Astrocyte of the cerebellum (primary cell): ENCODE data around the gene MLST8.

Experiments used
- DNase-seq: peaks from one replicate; pipeline ENCODE4 v3.0.0-alpha.2; 2011; ENCODE audit warnings: low read depth
- H3K4me3 ChIP-seq: 2 replicates; pipeline ENCODE4 v1.5.1; 2011; ENCODE audit warnings: mild to moderate bottlenecking, low read depth, low read length, moderate library complexity
- in situ Hi-C: cut with HindIII; loops from 2 replicates; pipeline ENCODE4 v1.10.0; 2017; ENCODE audit warnings: low sequenced_read_pairs
- TF ChIP-seq, protein P1 (sequence below): IDR thresholded peaks from 2 replicates; pipeline ENCODE4 v1.5.1; 2012; ENCODE audit warnings: low read length, low read depth, moderate library complexity, mild to moderate bottlenecking; ENCODE audit errors: missing control alignments

Gene MLST8

DNA sequence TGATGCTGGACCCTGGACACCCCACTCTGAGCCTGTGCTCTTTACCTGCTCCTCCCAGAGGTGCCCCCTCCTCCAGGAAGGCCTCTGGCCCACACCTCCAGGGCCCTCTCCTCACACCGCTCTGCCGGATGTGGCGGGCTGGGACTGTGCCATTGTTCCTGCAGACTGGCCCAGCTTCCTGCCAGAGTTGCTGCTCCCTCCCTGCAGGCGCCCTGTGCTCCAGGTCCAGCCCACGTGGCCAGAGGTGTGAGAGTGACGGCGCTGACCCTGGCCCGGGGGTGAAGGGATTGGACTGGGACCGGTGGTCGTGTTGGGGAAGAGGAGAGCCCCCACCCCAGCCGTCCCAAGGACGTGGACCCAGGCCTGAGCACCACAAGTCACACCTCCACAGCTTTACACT, 23.8 kb downstream of the MLST8 start:
- TF ChIP-seq, protein P1, sequence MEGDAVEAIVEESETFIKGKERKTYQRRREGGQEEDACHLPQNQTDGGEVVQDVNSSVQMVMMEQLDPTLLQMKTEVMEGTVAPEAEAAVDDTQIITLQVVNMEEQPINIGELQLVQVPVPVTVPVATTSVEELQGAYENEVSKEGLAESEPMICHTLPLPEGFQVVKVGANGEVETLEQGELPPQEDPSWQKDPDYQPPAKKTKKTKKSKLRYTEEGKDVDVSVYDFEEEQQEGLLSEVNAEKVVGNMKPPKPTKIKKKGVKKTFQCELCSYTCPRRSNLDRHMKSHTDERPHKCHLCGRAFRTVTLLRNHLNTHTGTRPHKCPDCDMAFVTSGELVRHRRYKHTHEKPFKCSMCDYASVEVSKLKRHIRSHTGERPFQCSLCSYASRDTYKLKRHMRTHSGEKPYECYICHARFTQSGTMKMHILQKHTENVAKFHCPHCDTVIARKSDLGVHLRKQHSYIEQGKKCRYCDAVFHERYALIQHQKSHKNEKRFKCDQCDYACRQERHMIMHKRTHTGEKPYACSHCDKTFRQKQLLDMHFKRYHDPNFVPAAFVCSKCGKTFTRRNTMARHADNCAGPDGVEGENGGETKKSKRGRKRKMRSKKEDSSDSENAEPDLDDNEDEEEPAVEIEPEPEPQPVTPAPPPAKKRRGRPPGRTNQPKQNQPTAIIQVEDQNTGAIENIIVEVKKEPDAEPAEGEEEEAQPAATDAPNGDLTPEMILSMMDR, result no peak
- no peak overlapping the region for H3K4me3 ChIP-seq
- in situ Hi-C loops, result no loop called here
- DNase-seq, result no peak

DNA sequence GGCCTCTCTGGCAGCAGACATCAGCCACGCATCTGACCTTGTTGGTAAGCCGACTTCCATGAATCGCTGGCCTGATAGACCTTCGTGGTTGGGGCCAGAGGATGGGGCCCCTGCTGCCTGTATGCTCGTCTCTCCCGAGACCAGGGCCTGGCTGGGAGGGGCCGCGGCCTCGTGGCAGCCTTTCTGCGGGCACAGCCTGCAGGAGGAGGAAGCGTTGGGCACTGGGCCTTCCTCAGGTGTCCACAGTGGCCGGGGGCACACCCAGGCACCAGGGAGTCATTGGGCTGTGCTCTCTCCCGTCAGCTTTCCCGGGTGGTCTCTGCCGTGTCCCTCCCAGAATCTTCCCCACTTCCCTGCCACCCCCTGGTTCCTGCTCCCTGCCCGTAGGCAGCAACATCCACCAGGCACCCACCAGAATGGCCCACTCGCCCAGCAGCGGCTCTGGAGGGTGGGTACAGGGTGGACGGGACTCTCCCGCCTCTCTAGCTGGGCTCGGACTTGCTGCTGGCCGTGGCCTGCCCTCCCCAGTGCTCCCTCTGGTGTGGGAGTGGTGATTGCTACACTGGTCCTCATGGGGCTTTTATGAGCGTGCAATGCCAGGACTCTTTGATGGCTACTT, 24.5 kb downstream of the MLST8 start:
- DNase-seq, result no peak
- H3K4me3 ChIP-seq, result no peak overlapping the region
- TF ChIP-seq, protein P1, result no peak
- in situ Hi-C loops, result no loop called here

DNA sequence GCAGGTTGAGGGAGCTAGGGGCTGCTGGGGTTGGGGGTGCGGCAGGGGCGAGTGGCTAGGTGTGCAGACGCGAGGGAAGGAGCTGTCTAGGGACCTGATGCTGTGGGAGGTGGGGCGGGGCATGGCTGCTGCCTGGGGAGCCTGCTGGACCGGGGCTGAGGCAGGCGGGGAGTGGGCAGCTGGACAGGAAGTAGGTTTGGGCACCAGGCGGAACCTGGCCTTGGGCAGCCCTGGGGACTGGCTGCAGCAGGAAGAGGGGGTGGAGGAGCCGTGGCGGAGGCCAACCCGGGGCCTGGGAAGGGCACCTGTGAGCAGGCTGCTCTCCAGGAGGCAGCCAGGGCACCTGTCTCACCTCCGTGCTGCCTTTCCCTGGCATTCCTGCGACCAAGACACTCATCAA, 25.1 kb downstream of the MLST8 start:
- no peak overlapping the region for H3K4me3 ChIP-seq
- in situ Hi-C loops, result no loop called here
- TF ChIP-seq, protein P1, result no peak
- no peak for DNase-seq

DNA sequence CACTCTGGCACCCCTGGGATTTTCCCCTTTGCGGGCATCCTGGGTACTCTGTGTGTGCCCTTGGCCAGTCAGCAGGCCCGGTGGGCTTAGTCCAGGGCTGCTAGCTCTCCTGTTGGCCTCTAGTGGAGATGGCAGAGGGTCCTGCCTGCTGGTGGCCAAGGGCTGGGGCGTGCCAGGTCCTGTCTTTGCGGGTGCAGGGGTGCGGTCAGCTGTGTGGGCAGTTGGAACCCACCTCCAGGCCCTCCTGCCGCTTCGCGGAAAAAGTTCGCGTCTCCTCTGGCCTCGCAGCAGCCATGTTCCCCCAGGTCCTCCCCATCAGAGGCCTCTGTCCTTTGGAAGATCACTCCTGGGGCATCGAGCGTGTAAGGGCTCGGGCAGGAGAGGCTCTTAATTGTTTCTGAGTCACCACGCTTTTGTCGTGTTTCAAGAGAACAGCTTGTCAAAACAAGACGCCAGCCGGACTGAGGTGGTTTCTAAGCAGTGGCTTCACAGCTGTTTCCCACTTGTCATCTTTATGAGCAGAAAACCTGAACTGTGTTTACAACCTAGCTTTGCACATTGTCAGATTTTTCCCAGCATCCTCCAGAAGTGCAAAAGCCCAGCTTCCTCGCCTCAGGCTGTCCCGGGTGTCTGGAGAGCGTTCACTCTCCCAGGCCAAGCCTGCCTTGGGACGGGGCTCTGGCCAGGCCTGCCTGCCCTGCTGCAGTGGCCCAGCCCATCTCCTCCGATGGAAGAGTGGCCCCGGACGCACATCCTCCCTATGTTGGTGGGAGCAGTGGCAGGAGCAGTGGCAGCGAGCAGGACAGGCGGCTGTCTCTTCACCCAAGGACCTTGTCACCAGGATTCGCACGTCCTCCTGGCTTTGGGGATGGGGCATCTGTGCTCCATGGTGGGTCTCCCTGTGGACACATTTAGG, 26.0 kb downstream of the MLST8 start:
- TF ChIP-seq, protein P1, result no peak
- no peak overlapping the region for H3K4me3 ChIP-seq
- no peak for DNase-seq
- in situ Hi-C loops, result no loop called here

DNA sequence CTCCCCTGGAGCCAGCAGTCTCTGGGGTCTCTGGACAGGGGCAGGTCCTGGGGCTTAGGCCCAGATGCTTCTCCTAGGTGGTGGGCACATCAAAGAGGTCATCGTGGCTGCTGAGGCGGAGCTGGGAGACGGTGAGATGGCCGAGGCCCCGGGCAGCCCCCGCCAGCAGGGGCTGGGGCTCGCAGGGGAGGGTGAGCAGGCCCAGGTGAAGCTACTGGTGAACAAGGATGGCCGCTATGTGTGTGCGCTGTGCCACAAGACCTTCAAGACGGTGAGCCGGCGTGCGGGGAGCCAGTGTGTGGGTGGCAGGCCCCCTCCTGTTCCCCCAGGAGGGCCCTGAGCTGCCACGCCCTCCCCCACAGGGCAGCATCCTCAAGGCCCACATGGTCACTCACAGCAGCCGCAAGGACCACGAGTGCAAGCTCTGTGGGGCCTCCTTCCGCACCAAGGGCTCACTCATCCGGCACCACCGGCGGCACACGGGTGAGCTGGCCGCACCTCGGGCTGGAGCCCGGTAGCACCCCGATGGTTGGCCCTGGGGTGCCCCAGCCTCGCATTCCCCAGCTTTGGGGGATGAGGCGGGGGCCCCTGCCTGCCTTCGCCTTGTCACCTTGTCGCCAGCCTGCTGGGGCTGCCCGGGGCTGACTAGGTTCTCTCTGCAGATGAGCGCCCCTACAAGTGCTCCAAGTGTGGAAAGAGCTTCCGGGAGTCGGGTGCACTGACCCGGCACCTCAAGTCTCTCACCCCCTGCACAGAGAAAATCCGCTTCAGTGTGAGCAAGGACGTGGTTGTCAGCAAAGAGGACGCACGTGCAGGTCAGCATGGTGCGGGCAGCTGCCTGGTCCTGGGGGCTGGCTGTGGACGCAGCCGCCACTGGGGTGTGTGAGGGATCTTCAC, 27.1 kb downstream of the MLST8 start:
- H3K4me3 ChIP-seq, result no peak overlapping the region
- in situ Hi-C loops, result no loop called here
- DNase-seq, result no peak
- TF ChIP-seq, protein P1, result no peak
